ENCODE measurements around the gene GAMT.
"Not testable (repeated sequence)": the region's sequence is repeated elsewhere in the genome, so short reads cannot be mapped to it uniquely, and the experiment has no call there.

The GAMT gene

GRCh38 chr19:1434040-1434366 lies 32.7 kb upstream of the GAMT start:
- DNase-seq (ENCODE audit: low read depth in 1 of 2, low spot score in 1 of 2): no peak

GRCh38 chr19:1433119-1434039 lies 32.0 kb upstream of the GAMT start:
- no peak for DNase-seq (ENCODE audit: low read depth in 1 of 2, low spot score in 1 of 2)

GRCh38 chr19:1432507-1432887 lies 31.2 kb upstream of the GAMT start:
- DNase-seq (ENCODE audit: low read depth in 1 of 2, low spot score in 1 of 2): no peak

GRCh38 chr19:1431759-1432506 lies 30.6 kb upstream of the GAMT start:
- DNase-seq (ENCODE audit: low read depth in 1 of 2, low spot score in 1 of 2): no peak

GRCh38 chr19:1430246-1430645 lies 28.9 kb upstream of the GAMT start:
- no peak for DNase-seq (ENCODE audit: low read depth in 1 of 2, low spot score in 1 of 2)

GRCh38 chr19:1429750-1430149 lies 28.4 kb upstream of the GAMT start:
- no peak for DNase-seq (ENCODE audit: low read depth in 1 of 2, low spot score in 1 of 2)

- DNase-seq (ENCODE audit: low read depth in 1 of 2, low spot score in 1 of 2): no peak
These were observed 27.5 kb upstream of the GAMT start for GRCh38 chr19:1428738-1429391.

GRCh38 chr19:1427221-1427920 lies 26.0 kb upstream of the GAMT start:
- DNase-seq (ENCODE audit: low read depth in 1 of 2, low spot score in 1 of 2): no peak

- no peak for DNase-seq (ENCODE audit: low read depth in 1 of 2, low spot score in 1 of 2)
These were observed 25.4 kb upstream of the GAMT start for GRCh38 chr19:1426736-1427135.

GRCh38 chr19:1425902-1426301 lies 24.6 kb upstream of the GAMT start:
- DNase-seq (ENCODE audit: low read depth in 1 of 2, low spot score in 1 of 2): no peak

- DNase-seq (ENCODE audit: low read depth in 1 of 2, low spot score in 1 of 2): no peak
These were observed 23.9 kb upstream of the GAMT start for GRCh38 chr19:1425102-1425837.

- DNase-seq (ENCODE audit: low read depth in 1 of 2, low spot score in 1 of 2): no peak
These were observed 23.0 kb upstream of the GAMT start for GRCh38 chr19:1424192-1424955.

GRCh38 chr19:1423436-1424191 lies 22.3 kb upstream of the GAMT start:
- no peak for DNase-seq (ENCODE audit: low read depth in 1 of 2, low spot score in 1 of 2)

- no peak for DNase-seq (ENCODE audit: low read depth in 1 of 2, low spot score in 1 of 2)
These were observed 21.6 kb upstream of the GAMT start for GRCh38 chr19:1422943-1423342.

- DNase-seq (ENCODE audit: low read depth in 1 of 2, low spot score in 1 of 2): no peak
These were observed 21.0 kb upstream of the GAMT start for GRCh38 chr19:1422360-1422759.

- no peak for DNase-seq (ENCODE audit: low read depth in 1 of 2, low spot score in 1 of 2)
These were observed 20.6 kb upstream of the GAMT start for GRCh38 chr19:1421958-1422305.

- no peak for DNase-seq (ENCODE audit: low read depth in 1 of 2, low spot score in 1 of 2)
These were observed 20.0 kb upstream of the GAMT start for GRCh38 chr19:1421218-1421957.

GRCh38 chr19:1420590-1420989 lies 19.2 kb upstream of the GAMT start:
- no peak for DNase-seq (ENCODE audit: low read depth in 1 of 2, low spot score in 1 of 2)

GRCh38 chr19:1420085-1420484 lies 18.7 kb upstream of the GAMT start:
- not testable (repeated sequence) for DNase-seq (ENCODE audit: low read depth in 1 of 2, low spot score in 1 of 2)

Data from activated T-helper 1 cell treated with anti-CD3 and anti-CD28 coated beads, Interleukin-2, amount 50 U/mL, for 16 hours (primary cell).